Endothelial cell of umbilical vein (primary cell): ENCODE data around the gene PTAFR. TPM values are rescaled to one million over a fixed set of nuclear protein-coding genes. Genes with fewer than 3 reads are reported as not detected.

Experiments used
- BruUV-seq: library from RNA; stranded (reverse); fragments of 400-500 nt; replicated peaks from 2 replicates; lab custom pipeline; 2021; lab: Mats Ljungman, UMichigan
- CTCF ChIA-PET: fragments of 300-600, 350-600 bp; sonication (Branson Sonifier 250); formaldehyde crosslinking; loops from one replicate; lab custom pipeline; 2021; ENCODE audit warnings: antibody characterized with exemption, inconsistent platforms; lab: Charles Lee
- POLR2A ChIA-PET: fragments of 300-600, 350-600 bp; sonication (Branson Sonifier 250); formaldehyde crosslinking; loops from one replicate; lab custom pipeline; 2021; ENCODE audit warnings: antibody characterized with exemption, inconsistent platforms; lab: Charles Lee
- DNase-seq: peaks from one replicate; pipeline ENCODE4 v3.0.0-alpha.2; 2011; ENCODE audit warnings: low read depth, low spot score
- FAIRE-seq: peaks from 2 replicates; lab custom pipeline; 2011; peaks lifted over from hg19 to GRCh38; lab: Jason Lieb, UNC
- H2AFZ ChIP-seq: 2 replicates; pipeline ENCODE4 v1.6.0; 2012; ENCODE audit warnings: low read depth, low read length, control low read depth, inconsistent platforms
- H3K27ac ChIP-seq: 2 replicates; pipeline ENCODE4 v1.5.1; 2011; ENCODE audit warnings: low read depth, mild to moderate bottlenecking, control low read depth, low read length, moderate library complexity; ENCODE audit not compliant: insufficient read depth
- H3K27me3 ChIP-seq, 2 experiments: 2 replicates each; pipeline versions ENCODE4 v1.6.0 to v1.6.1; 2011; ENCODE audit warnings: low read length in 2 of 2, mixed read lengths in 1 of 2; ENCODE audit not compliant: control insufficient read depth in 2 of 2, insufficient read depth in 2 of 2
- H3K36me3 ChIP-seq, 2 experiments: 2 replicates in 1 of 2; 3 replicates in 1 of 2; pipeline ENCODE4 v1.5.1; 2011; ENCODE audit warnings: low read length in 2 of 2, mild to moderate bottlenecking in 1 of 2, moderate library complexity in 1 of 2; ENCODE audit not compliant: control insufficient read depth in 2 of 2, insufficient read depth in 2 of 2; ENCODE audit errors: extremely low read depth in 1 of 2
- H3K4me1 ChIP-seq: 3 replicates; pipeline ENCODE4 v1.5.1; 2011; ENCODE audit warnings: mild to moderate bottlenecking, low read length; ENCODE audit not compliant: control insufficient read depth, insufficient read depth; ENCODE audit errors: extremely low read depth
- H3K4me2 ChIP-seq: 2 replicates; pipeline ENCODE4 v1.6.1; 2011; ENCODE audit warnings: low read length, control low read depth, mixed read lengths; ENCODE audit not compliant: insufficient read depth
- H3K4me3 ChIP-seq, 3 experiments: fragments of 200-600 bp in 1 of 3; sonication (generic), shearing (Covaris generic) in 1 of 3; replicated peaks in 1 of 3; 2 replicates each; pipeline ENCODE4 v1.5.1; 2011 to 2016; ENCODE audit warnings: control low read depth in 3 of 3, low read length in 3 of 3, mild to moderate bottlenecking in 2 of 3, inconsistent platforms in 1 of 3, low read depth in 1 of 3, moderate library complexity in 1 of 3; ENCODE audit not compliant: insufficient read depth in 1 of 3
- H3K79me2 ChIP-seq: 2 replicates; pipeline ENCODE4 v1.6.0; 2012; ENCODE audit warnings: low read length, inconsistent platforms; ENCODE audit not compliant: control insufficient read depth, insufficient read depth
- H3K9ac ChIP-seq: replicated peaks from 2 replicates; pipeline ENCODE3; 2011; ENCODE audit warnings: low read length, control low read depth; ENCODE audit not compliant: insufficient read depth; ENCODE audit errors: extremely low read depth
- H3K9me1 ChIP-seq: replicated peaks from 3 replicates; pipeline ENCODE4 v1.6.0; 2011; ENCODE audit warnings: mild to moderate bottlenecking, low read length; ENCODE audit not compliant: control insufficient read depth, insufficient read depth; ENCODE audit errors: extremely low read depth
- H3K9me3 ChIP-seq: replicated peaks from 2 replicates; pipeline ENCODE4 v1.5.1; 2012; ENCODE audit warnings: low read length, inconsistent platforms; ENCODE audit not compliant: control insufficient read depth, insufficient read depth
- H4K20me1 ChIP-seq: replicated peaks from 2 replicates; pipeline ENCODE3; 2011; ENCODE audit warnings: mild to moderate bottlenecking, low read length; ENCODE audit not compliant: control insufficient read depth, insufficient read depth; ENCODE audit errors: extremely low read depth
- EZH2 ChIP-seq: IDR thresholded peaks from 2 replicates; pipeline ENCODE4 v1.6.1; 2012; ENCODE audit warnings: borderline replicate concordance, low read depth, mild to moderate bottlenecking, moderate library complexity, low read length, inconsistent platforms; ENCODE audit not compliant: severe bottlenecking
- GATA2 ChIP-seq: IDR thresholded peaks from 2 replicates; pipeline ENCODE4 v1.7.0; 2011; ENCODE audit warnings: low read depth, mild to moderate bottlenecking, moderate library complexity, mixed read lengths, low read length; ENCODE audit not compliant: insufficient read length, insufficient read depth
- JUN ChIP-seq: IDR thresholded peaks from 2 replicates; pipeline ENCODE4 v1.6.1; 2011; ENCODE audit warnings: borderline replicate concordance, low read depth; ENCODE audit not compliant: insufficient read length, insufficient read depth
- MYC ChIP-seq: IDR thresholded peaks from one replicate; pipeline ENCODE4 v1.6.1; 2011; ENCODE audit warnings: mild to moderate bottlenecking, low read depth, low read length
- POLR2A ChIP-seq: IDR thresholded peaks from 2 replicates; pipeline ENCODE4 v1.6.1; 2012; ENCODE audit warnings: low read depth, mild to moderate bottlenecking, control low read depth, low read length
- POLR2AphosphoS5 ChIP-seq: IDR thresholded peaks from 2 replicates; pipeline ENCODE4 v1.6.1; 2012; ENCODE audit warnings: low read depth, mild to moderate bottlenecking, control low read depth, low read length, moderate library complexity; ENCODE audit not compliant: insufficient read depth
- dilution Hi-C: fragments of 300-500 bp; cut with MboI; formaldehyde crosslinking; loops from one replicate; pipeline ENCODE4 v1.15.0; 2019; ENCODE audit warnings: low sequenced_read_pairs; ENCODE audit not compliant: extremely low pct_ligation_motif_present
- intact Hi-C: fragments of 100-400 bp; cut with micrococcal nuclease; formaldehyde crosslinking; loops from one replicate; pipeline ENCODE4 v1.10.0; 2022
- polyA plus RNA-seq, 4 experiments: library from polyadenylated mRNA; depleted of rRNA in 3 of 4; stranded (reverse) in 3 of 4; unstranded in 1 of 4; fragments of >200 nt; gene quantifications; 2 replicates each; pipeline versions ENCODE4 v1.2.1 to v1.2.3, GENCODE V29; 2011 to 2012; ENCODE audit warnings: missing spikeins in 1 of 4
- total RNA-seq: library from RNA; stranded (reverse); gene quantifications from 2 replicates; pipeline ENCODE4 v1.2.3, GENCODE V29; 2021
- TF ChIP-seq, protein P1 (sequence below), 2 donors: IDR thresholded peaks; 1 replicate in 1 of 2; 2 replicates in 1 of 2; pipeline ENCODE4 v1.5.1; 2011; ENCODE audit warnings: low read length in 2 of 2, mild to moderate bottlenecking in 2 of 2, moderate library complexity in 2 of 2, control low read depth in 1 of 2, inconsistent platforms in 1 of 2, low read depth in 1 of 2; ENCODE audit not compliant: insufficient read depth in 1 of 2; ENCODE audit errors: extremely low read depth in 1 of 2
- TF ChIP-seq, protein P2 (sequence below): IDR thresholded peaks from 2 replicates; pipeline ENCODE4 v1.6.1; 2011; ENCODE audit not compliant: insufficient read depth, insufficient read length

The PTAFR gene
- total and polyA plus RNA-seq, 2 donors (not counting 3 experiments of a cell fraction or from before 2014, with no cell fraction given), result 0.20 to 0.32 TPM

DNA sequence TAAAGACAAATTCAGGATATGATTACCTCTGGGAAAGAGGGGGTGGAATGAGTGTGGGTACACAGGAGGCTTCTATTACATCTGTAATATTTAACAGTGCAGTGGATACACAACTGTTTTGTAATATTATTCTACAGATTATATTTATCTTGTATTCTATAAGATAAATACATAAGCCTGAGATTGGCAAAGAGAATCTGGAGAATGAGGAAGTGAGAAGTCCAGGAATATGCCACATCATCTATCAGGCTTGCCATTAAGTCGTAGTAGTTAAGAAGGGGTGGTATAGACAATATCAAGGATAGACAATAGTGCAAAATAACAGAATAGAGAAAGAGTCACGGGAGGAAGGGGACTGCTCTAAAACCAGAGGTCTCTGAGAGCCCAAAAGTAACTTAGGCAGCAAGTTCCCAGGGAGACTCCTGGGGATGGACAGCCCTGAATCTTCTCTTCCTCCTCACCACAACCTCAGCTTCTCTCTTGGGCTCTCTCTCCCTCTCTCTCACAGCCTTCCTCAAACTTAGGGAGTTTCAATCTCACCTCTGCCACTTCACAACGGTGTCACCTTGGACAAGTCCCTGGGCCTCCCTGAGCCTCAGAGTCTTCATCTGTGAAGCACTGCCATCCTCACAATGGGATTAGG lies 14.0 kb upstream of the PTAFR start:
- H3K9ac ChIP-seq, result no peak overlapping the region
- no peak for DNase-seq
- H2AFZ ChIP-seq, result peak overlapping the region; percentile 99
- ChIA-PET POLR2A (no interaction called here), CTCF (interaction anchor here (1.3 kb wide), 1 partner anchor 99 kb away, joined by 5 read pairs; no protein-coding TSS in a partner anchor)
- no peaks in the 10 kb centered on the region for H3K9me1 ChIP-seq
- H3K4me1 ChIP-seq, result peaks cover 3% of the 10 kb centered on the region
- intact Hi-C loops, result no loop called here
- H3K4me2 ChIP-seq, result no peak overlapping the region
- no TSS peak for BruUV-seq
- no peak for TF ChIP-seq MYC
- H3K27me3 ChIP-seq, result no peaks in the 10 kb centered on the region
- no peak overlapping the region for H3K27ac ChIP-seq
- no peaks in the 10 kb centered on the region for H3K9me3 ChIP-seq
- peak; percentile 54 for FAIRE-seq
- no peaks in the 10 kb centered on the region for H3K79me2 ChIP-seq
- no peak overlapping the region for H3K4me3 ChIP-seq
- H3K36me3 ChIP-seq, result no peaks in the 10 kb centered on the region
- dilution Hi-C loops, result no loop called here
- H4K20me1 ChIP-seq, result no peaks in the 10 kb centered on the region

DNA sequence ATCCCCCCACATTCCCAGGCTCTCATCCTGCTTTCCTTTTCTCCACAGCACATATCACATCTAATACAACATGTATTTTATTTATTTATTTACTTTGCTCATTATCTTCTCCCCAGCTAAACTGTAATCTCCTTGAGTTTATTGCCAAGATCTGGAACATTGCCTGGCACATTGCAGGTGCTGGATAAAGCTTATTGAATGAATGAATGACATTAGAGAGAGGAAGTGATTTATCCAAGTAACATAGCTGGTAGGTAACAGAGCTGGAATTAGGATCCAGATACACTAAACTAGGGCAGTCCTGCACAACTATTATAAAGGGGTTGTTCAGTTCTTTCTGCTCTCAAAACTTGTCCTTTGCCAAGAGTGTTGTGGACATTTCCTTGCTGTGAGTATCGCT lies 8.6 kb upstream of the PTAFR start:
- intact Hi-C loops, result no loop called here
- no peaks in the 10 kb centered on the region for H3K9me1 ChIP-seq
- H2AFZ ChIP-seq, result no peak overlapping the region
- no peaks in the 10 kb centered on the region for H3K79me2 ChIP-seq
- no peaks in the 10 kb centered on the region for H3K27me3 ChIP-seq
- ChIA-PET POLR2A (no interaction called here), CTCF (no interaction called here)
- no peak for TF ChIP-seq GATA2
- TF ChIP-seq POLR2A, result no peak
- TF ChIP-seq JUN, result no peak
- TF ChIP-seq, protein P1, sequence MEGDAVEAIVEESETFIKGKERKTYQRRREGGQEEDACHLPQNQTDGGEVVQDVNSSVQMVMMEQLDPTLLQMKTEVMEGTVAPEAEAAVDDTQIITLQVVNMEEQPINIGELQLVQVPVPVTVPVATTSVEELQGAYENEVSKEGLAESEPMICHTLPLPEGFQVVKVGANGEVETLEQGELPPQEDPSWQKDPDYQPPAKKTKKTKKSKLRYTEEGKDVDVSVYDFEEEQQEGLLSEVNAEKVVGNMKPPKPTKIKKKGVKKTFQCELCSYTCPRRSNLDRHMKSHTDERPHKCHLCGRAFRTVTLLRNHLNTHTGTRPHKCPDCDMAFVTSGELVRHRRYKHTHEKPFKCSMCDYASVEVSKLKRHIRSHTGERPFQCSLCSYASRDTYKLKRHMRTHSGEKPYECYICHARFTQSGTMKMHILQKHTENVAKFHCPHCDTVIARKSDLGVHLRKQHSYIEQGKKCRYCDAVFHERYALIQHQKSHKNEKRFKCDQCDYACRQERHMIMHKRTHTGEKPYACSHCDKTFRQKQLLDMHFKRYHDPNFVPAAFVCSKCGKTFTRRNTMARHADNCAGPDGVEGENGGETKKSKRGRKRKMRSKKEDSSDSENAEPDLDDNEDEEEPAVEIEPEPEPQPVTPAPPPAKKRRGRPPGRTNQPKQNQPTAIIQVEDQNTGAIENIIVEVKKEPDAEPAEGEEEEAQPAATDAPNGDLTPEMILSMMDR (IDR thresholded peaks at IDR 0.05; ENCODE audit: extremely low read depth in 1 of 2, insufficient read depth in 1 of 2, low read depth in 1 of 2, low read length in 2 of 2), result no peak
- no peak for TF ChIP-seq MYC
- no peak for TF ChIP-seq POLR2AphosphoS5
- no peak for TF ChIP-seq EZH2
- TF ChIP-seq, protein P2, sequence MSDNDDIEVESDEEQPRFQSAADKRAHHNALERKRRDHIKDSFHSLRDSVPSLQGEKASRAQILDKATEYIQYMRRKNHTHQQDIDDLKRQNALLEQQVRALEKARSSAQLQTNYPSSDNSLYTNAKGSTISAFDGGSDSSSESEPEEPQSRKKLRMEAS, result no peak
- H3K36me3 ChIP-seq, result no peaks in the 10 kb centered on the region
- H3K4me3 ChIP-seq, result no peak overlapping the region
- H3K9ac ChIP-seq, result no peak overlapping the region
- no peak overlapping the region for H3K4me2 ChIP-seq
- no peak for FAIRE-seq
- no TSS peak for BruUV-seq
- dilution Hi-C loops, result no loop called here
- DNase-seq, result no peak
- H3K4me1 ChIP-seq, result no peaks in the 10 kb centered on the region
- H4K20me1 ChIP-seq, result no peaks in the 10 kb centered on the region
- H3K9me3 ChIP-seq, result no peaks in the 10 kb centered on the region
- no peak overlapping the region for H3K27ac ChIP-seq
